Peyer's patch (tissue), 4 donors: ENCODE results near the gene OR6C2. TPM values are rescaled to one million over a fixed set of nuclear protein-coding genes. Genes with fewer than 3 reads are reported as not detected.
"Not testable (repeated sequence)": the region's sequence is repeated elsewhere in the genome, so short reads cannot be mapped to it uniquely, and the experiment has no call there.

Experiments used
- DNase-seq, 3 donors: peaks; one replicate each; pipeline ENCODE4 v3.0.0-alpha.2; 2017 to 2019
- H3K27ac ChIP-seq, 4 donors: fragments of 200-600 bp; sonication (generic); one replicate each; pipeline ENCODE4 v1.5.1; 2016 to 2019
- H3K27me3 ChIP-seq, 2 donors: fragments of 200-600 bp; sonication (generic); one replicate each; pipeline ENCODE4 v1.5.1; 2019
- H3K36me3 ChIP-seq, 3 donors: fragments of 200-600 bp; sonication (generic); one replicate each; pipeline ENCODE4 v1.5.1; 2016 to 2019
- H3K4me1 ChIP-seq, 4 donors: fragments of 200-600 bp; sonication (generic); one replicate each; pipeline ENCODE4 v1.5.1; 2016 to 2019
- H3K4me3 ChIP-seq, 4 donors: fragments of 200-600 bp; sonication (generic); 1 replicate in 3 of 4; 2 replicates in 1 of 4; pipeline ENCODE4 v1.5.1; 2016 to 2019; ENCODE audit warnings: mild to moderate bottlenecking in 1 of 4
- H3K9me3 ChIP-seq, 4 donors: fragments of 200-600 bp; sonication (generic); one replicate each; pipeline ENCODE4 v1.5.1; 2016 to 2019; ENCODE audit warnings: mild to moderate bottlenecking in 1 of 4
- CTCF ChIP-seq, 6 experiments: fragments of 450-650 bp in 4 of 6; fragments of 200-600 bp in 2 of 6; sonication (generic) in 1 of 6; IDR thresholded peaks; one replicate each; pipeline ENCODE4 v1.5.1; 2017 to 2019; ENCODE audit warnings: antibody characterized with exemption in 6 of 6, mild to moderate bottlenecking in 3 of 6, moderate library complexity in 1 of 6
- POLR2A ChIP-seq, 2 donors: fragments of 450-650 bp; IDR thresholded peaks; one replicate each; pipeline ENCODE4 v1.5.1; 2017; ENCODE audit warnings: antibody characterized with exemption in 2 of 2, mild to moderate bottlenecking in 2 of 2, moderate library complexity in 2 of 2
- total RNA-seq, 4 donors: library from RNA; depleted of rRNA; stranded (reverse); fragments of >200 nt; gene quantifications; one replicate each; pipeline ENCODE4 v1.1.0, GENCODE V29; 2016

Gene OR6C2
- total RNA-seq: not detected

- no peaks in the 10 kb centered on the region for H3K27me3 ChIP-seq
- H3K27ac ChIP-seq: no peak within 1 kb of the TSS
- no peaks in the 10 kb centered on the region for H3K9me3 ChIP-seq
- no peak for DNase-seq
- no peak within 1 kb of the TSS for H3K4me3 ChIP-seq
- TF ChIP-seq POLR2A (IDR thresholded peaks at IDR 0.05) (no peak), CTCF (IDR thresholded peaks at IDR 0.05) (no peak)
- H3K4me1 ChIP-seq: no peaks in the 10 kb centered on the region
- no peaks in the 10 kb centered on the region for H3K36me3 ChIP-seq
Measured at GRCh38 chr12:55443776-55444175, at the start of gene OR6C2. TSS of gene OR6C2 (plus strand) at chr12:55444076. CDS start at chr12:55452214, 8,138 bp downstream.

- no peaks in the 10 kb centered on the region for H3K36me3 ChIP-seq
- H3K27ac ChIP-seq: no peak overlapping the region
- DNase-seq: no peak
- no peaks in the 10 kb centered on the region for H3K9me3 ChIP-seq
- H3K4me3 ChIP-seq: no peak overlapping the region
- TF ChIP-seq POLR2A (IDR thresholded peaks at IDR 0.05) (no peak), CTCF (IDR thresholded peaks at IDR 0.05) (no peak)
- no peaks in the 10 kb centered on the region for H3K27me3 ChIP-seq
- no peaks in the 10 kb centered on the region for H3K4me1 ChIP-seq
Measured at GRCh38 chr12:55396326-55396725, 47.5 kb upstream of the OR6C2 start.

DNA sequence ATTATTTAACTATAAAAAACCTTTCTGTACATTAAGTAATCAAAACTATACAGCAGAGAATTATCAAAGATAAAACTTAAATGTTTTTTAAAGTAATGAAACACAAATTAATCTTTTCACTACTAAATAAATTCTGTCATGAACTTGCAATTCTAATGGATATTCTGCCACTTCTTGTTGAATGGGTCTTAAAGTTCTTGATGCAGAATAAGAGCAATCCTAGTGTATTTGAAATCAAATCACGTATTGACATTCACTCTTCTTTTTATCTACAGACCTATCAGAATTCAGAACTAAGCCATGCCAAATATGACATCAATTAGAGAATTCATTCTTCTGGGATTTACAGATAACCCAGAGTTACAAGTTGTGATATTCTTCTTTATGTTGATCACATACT, 43.6 kb upstream of the OR6C2 start, which contains the start of gene OR6C65:
OR6C65 (plus strand) TSS at position 301 of the 400 bp plus-strand sequence; CDS start at position 301, 0 bp downstream.
- H3K9me3 ChIP-seq: no peaks in the 10 kb centered on the region
- TF ChIP-seq CTCF (IDR thresholded peaks at IDR 0.05): no peak
- no peak for TF ChIP-seq POLR2A (IDR thresholded peaks at IDR 0.05)
- H3K27me3 ChIP-seq: no peaks in the 10 kb centered on the region
- no peak within 1 kb of the TSS for H3K27ac ChIP-seq
- no peaks in the 10 kb centered on the region for H3K4me1 ChIP-seq
- H3K36me3 ChIP-seq: no peaks in the 10 kb centered on the region
- DNase-seq: no peak
- H3K4me3 ChIP-seq: no peak within 1 kb of the TSS

DNA sequence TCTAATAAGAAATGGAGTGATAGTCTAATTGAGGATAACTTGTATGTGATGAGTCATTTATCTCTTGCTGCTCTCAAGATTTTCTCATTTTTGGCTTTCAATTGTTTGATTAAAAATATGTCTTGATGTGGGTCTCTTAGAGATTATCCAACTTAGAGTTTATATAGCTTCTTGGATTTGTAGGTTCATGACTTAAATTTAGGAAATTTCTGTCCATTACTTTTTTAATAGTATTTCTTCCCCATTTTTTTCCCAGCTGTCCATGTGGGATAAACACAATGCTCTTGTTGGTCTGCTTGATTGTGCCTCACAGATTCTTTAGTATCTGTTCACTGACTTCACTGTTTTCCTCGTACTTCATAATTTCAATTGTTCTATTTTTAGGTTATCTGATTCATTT, 36.0 kb upstream of the OR6C2 start:
- Histone ChIP-seq H3K27me3 (no peaks in the 10 kb centered on the region), H3K9me3 (peaks cover 0 to 3% (median 0%) of the 10 kb centered on the region in 4 donors), H3K4me3 (no peak overlapping the region), H3K36me3 (no peaks in the 10 kb centered on the region), H3K4me1 (no peaks in the 10 kb centered on the region), H3K27ac (no peak overlapping the region)
- no peak for DNase-seq
- TF ChIP-seq CTCF (IDR thresholded peaks at IDR 0.05): no peak
- TF ChIP-seq POLR2A (IDR thresholded peaks at IDR 0.05): no peak

- not testable (repeated sequence) for H3K4me1 ChIP-seq, H3K9me3 ChIP-seq, DNase-seq, H3K27me3 ChIP-seq, H3K27ac ChIP-seq, H3K36me3 ChIP-seq, H3K4me3 ChIP-seq
Measured at GRCh38 chr12:55409133-55409532, 34.7 kb upstream of the OR6C2 start.

- not testable (repeated sequence) for H3K36me3 ChIP-seq, H3K4me3 ChIP-seq, H3K9me3 ChIP-seq, H3K27me3 ChIP-seq, DNase-seq, H3K27ac ChIP-seq, H3K4me1 ChIP-seq
Measured at GRCh38 chr12:55412138-55412537, 31.7 kb upstream of the OR6C2 start.

- H3K4me1 ChIP-seq, H3K4me3 ChIP-seq, H3K36me3 ChIP-seq, DNase-seq, H3K27ac ChIP-seq, H3K27me3 ChIP-seq, H3K9me3 ChIP-seq: not testable (repeated sequence)
Measured at GRCh38 chr12:55413498-55414388, 30.1 kb upstream of the OR6C2 start.

DNA sequence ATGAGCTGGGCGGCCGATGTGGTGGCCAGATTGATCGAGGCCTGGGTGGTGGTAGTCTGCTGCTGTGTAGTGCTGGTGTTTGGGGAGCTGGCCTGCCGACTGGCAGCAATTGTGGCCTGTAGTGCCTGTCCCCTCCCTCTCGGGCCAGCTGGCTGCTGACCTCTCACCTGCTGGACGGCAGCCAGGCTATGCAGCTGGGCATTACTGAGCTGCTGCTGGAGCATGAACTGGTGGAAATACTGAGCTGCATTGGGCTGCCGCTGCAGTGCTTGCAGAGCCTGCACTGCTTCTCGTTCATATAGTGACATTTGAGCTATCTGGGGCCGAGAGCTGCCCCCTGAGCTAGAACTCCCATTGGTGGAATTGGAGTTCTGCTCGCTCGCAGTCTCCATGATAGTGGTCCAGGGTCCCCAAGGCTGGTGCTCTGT, 29.5 kb upstream of the OR6C2 start:
- not testable (repeated sequence) for H3K4me1 ChIP-seq, H3K4me3 ChIP-seq, H3K27ac ChIP-seq, H3K36me3 ChIP-seq, DNase-seq, H3K9me3 ChIP-seq, H3K27me3 ChIP-seq

- not testable (repeated sequence) for H3K27me3 ChIP-seq, H3K36me3 ChIP-seq, H3K4me3 ChIP-seq, H3K27ac ChIP-seq, H3K4me1 ChIP-seq, H3K9me3 ChIP-seq, DNase-seq
Measured at GRCh38 chr12:55414889-55415288, 29.0 kb upstream of the OR6C2 start.
